Endothelial cell of umbilical vein (primary cell): Measurements from ENCODE around the gene ERGIC1.

Experiments used
- CTCF ChIP-seq, 2 donors: IDR thresholded peaks; 1 replicate in 1 of 2; 2 replicates in 1 of 2; pipeline ENCODE4 v1.5.1; 2011; ENCODE audit warnings: low read length in 2 of 2, mild to moderate bottlenecking in 2 of 2, moderate library complexity in 2 of 2, control low read depth in 1 of 2, inconsistent platforms in 1 of 2, low read depth in 1 of 2; ENCODE audit not compliant: insufficient read depth in 1 of 2; ENCODE audit errors: extremely low read depth in 1 of 2
- EZH2 ChIP-seq: IDR thresholded peaks from 2 replicates; pipeline ENCODE4 v1.6.1; 2012; ENCODE audit warnings: borderline replicate concordance, low read depth, mild to moderate bottlenecking, moderate library complexity, low read length, inconsistent platforms; ENCODE audit not compliant: severe bottlenecking
- MYC ChIP-seq: IDR thresholded peaks from one replicate; pipeline ENCODE4 v1.6.1; 2011; ENCODE audit warnings: mild to moderate bottlenecking, low read depth, low read length
- POLR2AphosphoS5 ChIP-seq: IDR thresholded peaks from 2 replicates; pipeline ENCODE4 v1.6.1; 2012; ENCODE audit warnings: low read depth, mild to moderate bottlenecking, control low read depth, low read length, moderate library complexity; ENCODE audit not compliant: insufficient read depth

GRCh38 chr5:172835994-172836356 lies 1.9 kb downstream of the ERGIC1 start:
- TF ChIP-seq CTCF (IDR thresholded peaks at IDR 0.05; ENCODE audit: extremely low read depth in 1 of 2, insufficient read depth in 1 of 2, low read depth in 1 of 2, low read length in 2 of 2) (no peak), POLR2AphosphoS5 (no peak), MYC (no peak), EZH2 (no peak)
